GM21825 (cell line): ENCODE data around the gene CAPN15.
"Not testable (repeated sequence)": the region's sequence is repeated elsewhere in the genome, so short reads cannot be mapped to it uniquely, and the experiment has no call there.

Experiments
- ATAC-seq: cut with Tn5 transposase; IDR thresholded peaks from one replicate; pipeline ENCODE4 v1.9.1; 2021; ENCODE audit warnings: mild to moderate bottlenecking, moderate library complexity; ENCODE audit not compliant: unreplicated experiment

CAPN15 gene

DNA sequence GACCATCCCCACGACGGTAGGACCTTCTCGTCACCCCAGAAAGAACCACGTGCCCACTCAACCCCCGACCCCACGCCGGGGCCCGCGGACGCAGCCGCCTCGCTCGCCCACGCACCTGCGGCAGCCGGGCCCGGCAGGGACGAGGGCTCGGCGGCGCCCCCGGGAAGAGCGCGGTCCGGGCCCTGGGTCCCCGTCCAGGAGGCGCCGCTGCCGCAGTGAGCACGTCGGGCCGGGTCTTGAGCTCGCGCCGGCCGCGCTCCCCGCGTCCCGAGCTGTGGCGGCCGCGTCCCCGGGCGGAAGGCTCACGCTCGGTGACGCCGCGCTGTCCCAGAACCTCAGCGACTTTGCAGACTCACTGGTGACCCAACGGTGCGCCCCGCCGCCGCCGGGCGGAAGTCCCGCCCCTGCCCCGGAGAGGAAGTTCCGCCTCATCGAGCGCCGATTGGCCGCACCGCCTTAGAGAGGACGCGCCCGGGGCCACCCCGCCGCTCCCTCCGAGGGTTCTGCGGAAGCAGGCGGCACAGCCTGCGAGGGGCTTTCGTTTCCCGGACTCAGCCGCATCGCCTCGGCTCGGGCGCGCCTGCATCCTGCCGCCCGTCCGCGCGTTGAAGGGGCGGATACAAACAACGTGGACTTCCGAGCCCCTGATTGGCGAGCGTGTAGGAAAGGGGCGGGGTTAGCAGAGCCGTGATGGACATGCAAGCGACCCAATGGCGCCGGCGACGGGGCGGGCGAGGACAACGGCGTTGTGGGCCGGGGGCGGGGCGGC is 61.6 kb downstream of the CAPN15 start:
- ATAC-seq: peak; percentile 55

- peak; percentile 69 for ATAC-seq
Measured at GRCh38 chr16:589658-590187, 62.2 kb downstream of the CAPN15 start, which contains the start of gene RAB40C. Gene RAB40C (plus strand): TSS chr16:590066. CDS start chr16:590292, 226 bp downstream.

DNA sequence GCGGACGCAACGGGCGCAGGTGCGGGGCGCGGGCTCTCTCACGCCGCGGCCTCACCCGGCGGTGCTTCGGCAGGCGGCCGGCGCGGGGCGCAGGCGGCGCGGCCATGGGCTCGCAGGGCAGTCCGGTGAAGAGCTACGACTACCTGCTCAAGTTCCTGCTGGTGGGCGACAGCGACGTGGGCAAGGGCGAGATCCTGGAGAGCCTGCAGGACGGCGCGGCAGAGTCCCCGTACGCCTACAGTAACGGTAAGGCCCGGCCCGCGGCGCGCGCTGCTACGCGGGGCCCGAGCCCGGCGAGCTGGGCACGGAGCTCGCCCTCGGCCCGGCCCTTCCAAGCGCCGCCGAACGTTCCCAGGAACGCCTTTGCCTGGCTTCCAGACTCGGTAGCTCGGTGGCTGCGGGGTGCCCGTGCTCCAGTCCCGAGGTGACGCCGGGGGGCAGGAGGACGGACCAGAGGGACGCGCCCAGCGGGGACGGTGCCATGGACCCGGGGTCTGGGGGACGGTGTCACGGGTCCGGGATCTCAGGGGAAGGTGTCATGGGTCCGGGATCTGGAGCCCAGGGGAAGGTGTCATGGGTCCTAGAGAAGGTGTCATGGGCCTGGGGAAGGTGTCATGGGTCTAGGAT is 62.8 kb downstream of the CAPN15 start:
- no peak for ATAC-seq

GRCh38 chr16:590815-591200 is 63.3 kb downstream of the CAPN15 start:
- no peak for ATAC-seq

- no peak for ATAC-seq
Measured at GRCh38 chr16:591231-591630, 63.7 kb downstream of the CAPN15 start.

DNA sequence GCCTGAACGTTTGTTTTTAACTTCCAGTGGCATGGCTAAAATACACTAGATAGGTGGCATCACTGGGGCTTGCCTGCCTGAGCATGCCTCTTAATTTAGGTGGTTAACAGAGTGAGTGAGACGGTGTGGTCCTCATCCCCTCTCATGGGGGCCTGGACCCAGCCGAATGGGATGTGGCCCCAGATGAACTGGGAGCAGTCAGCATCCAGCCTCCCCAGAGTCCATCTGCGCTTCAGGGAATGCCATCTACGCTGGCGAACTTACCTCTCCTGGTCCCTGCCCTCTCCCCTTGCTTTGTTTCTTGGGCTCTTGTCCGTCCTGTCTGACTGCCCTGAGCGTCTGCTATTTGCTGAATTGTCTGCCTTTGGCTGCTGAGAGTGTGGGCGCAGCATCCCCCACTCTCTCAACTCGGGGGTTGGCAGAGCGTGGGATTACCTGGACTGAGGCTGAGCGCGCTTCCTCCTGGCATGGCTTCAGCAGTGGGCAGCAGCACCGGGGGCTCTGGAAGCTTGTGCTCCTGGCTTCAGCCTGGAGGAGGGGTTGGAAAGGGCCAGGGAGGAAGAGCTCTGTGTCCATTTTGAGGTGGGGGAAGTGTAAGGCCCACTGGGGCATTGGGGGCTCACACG is 64.5 kb downstream of the CAPN15 start:
- no peak for ATAC-seq

GRCh38 chr16:592518-593306 is 65.2 kb downstream of the CAPN15 start:
- no peak for ATAC-seq

- ATAC-seq: no peak
Measured at GRCh38 chr16:593406-593805, 65.9 kb downstream of the CAPN15 start.

DNA sequence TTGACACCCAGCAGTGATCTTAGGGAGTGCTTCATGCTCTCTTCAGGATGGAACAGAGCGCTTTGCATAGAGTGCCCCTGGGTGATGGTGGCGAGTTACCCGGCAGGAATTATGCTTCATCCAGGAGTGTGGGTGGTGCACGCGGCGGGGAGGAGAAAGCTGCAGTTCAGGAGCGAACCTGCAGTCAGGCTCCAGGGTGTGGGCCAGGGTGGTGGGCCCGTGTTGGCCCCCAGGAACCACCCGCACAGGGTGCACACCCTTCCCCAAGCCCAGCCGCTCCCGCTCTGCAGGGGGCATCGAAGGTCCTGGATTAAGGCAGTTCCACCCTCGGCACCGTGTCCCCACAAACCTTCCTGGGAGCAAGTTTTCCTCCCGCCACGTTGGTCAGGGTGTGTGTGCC is 66.3 kb downstream of the CAPN15 start:
- ATAC-seq: no peak

- no peak for ATAC-seq
Measured at GRCh38 chr16:595094-595528, 67.6 kb downstream of the CAPN15 start.

DNA sequence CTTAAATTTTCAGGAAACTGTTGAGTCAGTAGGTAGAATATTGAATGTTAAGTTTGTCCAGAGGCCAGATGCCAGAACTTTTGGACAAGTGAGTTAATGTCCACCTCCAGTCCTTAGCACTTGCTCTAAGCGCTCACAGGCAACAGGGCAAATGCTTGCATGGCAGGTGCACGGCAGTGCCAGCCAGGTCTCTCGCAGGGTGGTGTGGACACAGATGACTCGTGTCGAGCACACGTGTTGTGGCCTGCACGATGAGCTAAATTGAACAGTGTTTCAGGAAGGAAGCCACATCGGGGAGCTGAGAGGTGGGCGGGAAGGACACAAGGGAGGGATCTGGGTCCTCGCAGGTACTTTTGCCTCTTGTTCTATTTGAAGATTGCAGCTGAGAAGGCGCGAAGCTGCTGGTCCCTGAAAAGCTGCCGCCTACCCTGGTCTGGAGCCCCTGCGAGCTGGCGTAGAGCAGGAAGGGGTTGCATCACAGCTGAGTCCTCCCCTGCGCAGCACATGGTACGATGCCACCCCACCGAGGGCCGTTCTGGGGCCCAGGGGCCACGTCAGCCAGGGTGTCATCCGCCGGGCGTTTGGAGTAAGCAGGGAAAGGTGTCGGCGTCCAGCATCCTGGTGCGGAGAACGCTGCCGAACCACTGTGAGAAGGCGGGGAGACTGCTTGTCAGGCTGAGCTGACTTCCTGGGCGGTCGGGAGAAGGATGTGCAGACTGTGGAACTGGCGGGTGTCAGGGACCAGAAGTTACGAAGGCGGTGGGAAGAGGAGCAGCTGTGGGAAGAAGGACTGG is 68.6 kb downstream of the CAPN15 start:
- ATAC-seq: no peak

DNA sequence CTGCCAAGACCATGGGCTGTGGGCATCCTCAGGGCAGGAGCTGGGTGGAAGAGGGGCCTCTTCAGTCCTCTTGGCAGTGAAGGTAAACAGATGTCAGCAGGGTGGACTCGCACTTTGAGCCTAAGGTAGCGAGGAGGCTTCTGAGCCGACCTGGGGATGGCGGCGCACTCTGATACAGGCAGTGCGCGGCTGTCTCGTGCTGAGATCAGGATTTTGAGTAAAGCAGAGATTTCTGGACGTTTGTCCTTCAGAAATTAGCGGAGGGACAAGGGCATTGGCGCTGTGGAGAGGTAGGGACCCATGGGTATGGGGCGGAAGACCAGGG is 69.2 kb downstream of the CAPN15 start:
- no peak for ATAC-seq

GRCh38 chr16:597655-598054 is 70.1 kb downstream of the CAPN15 start:
- not testable (repeated sequence) for ATAC-seq

DNA sequence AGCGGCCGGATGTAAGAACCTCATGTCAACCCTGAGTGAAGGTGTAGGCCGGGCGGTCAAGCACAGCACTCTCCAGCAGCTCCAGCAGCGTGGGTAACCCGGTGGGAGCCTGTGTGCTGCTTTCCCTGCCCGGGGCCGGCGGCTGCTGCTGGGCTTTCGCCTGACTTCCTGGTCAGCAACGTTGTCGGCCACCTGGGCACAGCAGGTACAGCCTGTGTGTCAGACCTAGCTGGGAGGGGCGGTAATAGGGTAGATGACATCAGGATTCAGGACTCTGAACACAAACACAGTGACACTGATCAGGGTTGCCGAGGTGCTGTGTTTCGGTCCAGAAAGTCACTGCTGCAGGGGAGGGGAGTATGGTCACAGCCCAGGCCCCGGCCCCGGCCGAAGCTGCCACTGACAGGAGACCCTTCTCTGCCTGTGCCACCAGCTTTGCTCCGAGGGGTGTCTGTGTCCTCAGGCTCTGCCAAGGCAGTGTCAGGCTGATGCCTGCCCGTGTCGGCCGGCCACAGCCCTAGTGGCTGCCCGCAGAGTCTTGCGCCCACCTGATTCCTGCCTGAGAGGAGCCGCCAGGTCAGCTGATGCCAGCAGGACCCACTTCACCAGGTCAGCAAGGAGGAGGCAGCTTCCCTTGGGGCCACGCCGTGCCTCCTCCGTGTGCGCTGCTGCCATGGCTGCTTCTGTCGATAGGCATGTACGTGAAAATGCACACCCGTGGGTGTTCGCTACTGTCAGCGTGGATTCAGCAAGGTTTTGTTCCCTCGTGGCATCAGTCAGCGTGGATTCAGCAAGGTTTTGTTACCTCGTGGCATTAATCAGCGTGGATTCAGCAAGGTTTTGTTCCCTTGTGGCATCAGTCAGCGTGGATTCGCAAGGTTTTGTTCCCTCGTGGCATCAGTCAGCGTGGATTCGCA is 71.6 kb downstream of the CAPN15 start:
- no peak for ATAC-seq

GRCh38 chr16:600781-601180 is 73.3 kb downstream of the CAPN15 start:
- no peak for ATAC-seq

DNA sequence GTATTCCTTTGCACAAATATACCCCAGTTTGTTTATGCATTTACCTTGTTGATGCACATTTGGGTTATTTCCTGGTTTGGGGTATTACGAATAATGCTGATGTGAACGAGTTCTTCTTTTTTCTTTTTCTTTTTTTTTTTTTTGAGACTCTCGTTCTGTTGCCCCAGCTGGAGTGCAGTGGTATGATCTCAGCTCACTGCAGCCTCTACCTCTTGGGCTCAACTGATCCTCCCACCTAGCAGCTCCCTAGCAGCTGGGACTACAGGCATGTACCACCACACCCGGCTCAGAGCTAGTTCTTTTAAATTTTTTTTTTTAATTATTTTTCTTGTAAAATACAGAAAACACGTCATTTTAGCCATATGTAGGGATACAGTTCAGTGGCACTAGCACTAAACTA is 76.4 kb downstream of the CAPN15 start:
- ATAC-seq: no peak
